Esophagus muscularis mucosa (tissue), 4 donors: ENCODE measurements around the gene CASTOR1. TPM values are rescaled to one million over a fixed set of nuclear protein-coding genes. Genes with fewer than 3 reads are reported as not detected.

Experiments
- DNase-seq: peaks from one replicate; pipeline ENCODE4 v3.0.0-alpha.2; 2017; ENCODE audit errors: extremely low spot score
- H3K27ac ChIP-seq, 4 donors: fragments of 200-600 bp; sonication (generic); replicated peaks in 1 of 4; 1 replicate in 3 of 4; 2 replicates in 1 of 4; pipeline ENCODE4 v1.5.1; 2016 to 2019; ENCODE audit warnings: mild to moderate bottlenecking in 1 of 4
- H3K27me3 ChIP-seq, 4 donors: fragments of 200-600 bp; sonication (generic); one replicate each; pipeline versions ENCODE4 v1.5.1 to v1.6.0; 2016 to 2019
- H3K36me3 ChIP-seq, 4 donors: fragments of 200-600 bp; sonication (generic); one replicate each; pipeline ENCODE4 v1.5.1; 2016 to 2019
- H3K4me1 ChIP-seq, 4 donors: fragments of 200-600 bp; sonication (generic); one replicate each; pipeline ENCODE4 v1.5.1; 2016 to 2019
- H3K4me3 ChIP-seq, 4 donors: fragments of 200-600 bp; sonication (generic); 1 replicate in 2 of 4; 2 replicates in 2 of 4; pipeline ENCODE4 v1.5.1; 2016 to 2019; ENCODE audit warnings: mild to moderate bottlenecking in 4 of 4, moderate library complexity in 1 of 4
- H3K9me3 ChIP-seq, 4 donors: fragments of 200-600 bp; sonication (generic); 1 replicate in 3 of 4; 2 replicates in 1 of 4; pipeline ENCODE4 v1.5.1; 2016 to 2019
- CTCF ChIP-seq, 3 experiments: fragments of 200-600 bp in 2 of 3; fragments of 450-650 bp in 1 of 3; sonication (generic) in 2 of 3; IDR thresholded peaks; one replicate each; pipeline ENCODE4 v1.5.1; 2017 to 2019; ENCODE audit warnings: antibody characterized with exemption in 3 of 3, mild to moderate bottlenecking in 2 of 3, moderate library complexity in 1 of 3
- EP300 ChIP-seq: sonication (generic); formaldehyde crosslinking; IDR thresholded peaks from one replicate; pipeline ENCODE4 v1.6.1; 2017; ENCODE audit warnings: antibody characterized with exemption
- POLR2A ChIP-seq: fragments of 450-650 bp; IDR thresholded peaks from one replicate; pipeline ENCODE4 v1.6.1; 2017; ENCODE audit warnings: antibody characterized with exemption, moderate library complexity, mild to moderate bottlenecking, low read depth
- POLR2AphosphoS5 ChIP-seq, 2 donors: sonication (generic); formaldehyde crosslinking; IDR thresholded peaks; one replicate each; pipeline ENCODE4 v1.6.1; 2017; ENCODE audit warnings: antibody characterized with exemption in 2 of 2
- WGBS: methylation state at CpG from one replicate; pipeline ENCODE4 v1.1.5; 2018; 5-methylcytosine and 5-hydroxymethylcytosine counted together
- intact Hi-C: fragments of 100-400 bp; cut with DNase I; formaldehyde crosslinking; loops from one replicate; pipeline ENCODE4 v1.15.1; 2023
- total RNA-seq, 4 donors: library from RNA; depleted of rRNA; stranded (reverse); fragments of >200 nt; gene quantifications; one replicate each; pipeline versions ENCODE4 v1.1.0 to v1.2.1, GENCODE V29; 2016

The CASTOR1 gene
- total RNA-seq, 4 donors from 2014 or later = 16.5 to 19.4 (median 17.8) TPM

- TF ChIP-seq CTCF (IDR thresholded peaks at IDR 0.05) (no peak), POLR2A (no peak), POLR2AphosphoS5 (IDR thresholded peaks at IDR 0.05) (peak in 1 of 2 donors; percentile 6), EP300 (no peak)
- Histone ChIP-seq H3K27me3 (no peaks in the 10 kb centered on the region), H3K36me3 (peaks cover 0 to 42% (median 27%) of the 10 kb centered on the region in 4 donors), H3K4me3 (peak overlapping the region in 1 of 4 donors; percentile 21), H3K9me3 (no peaks in the 10 kb centered on the region), H3K27ac (peak overlapping the region; percentile 76 to 88 (median 84)), H3K4me1 (peaks cover 94 to 99% (median 96%) of the 10 kb centered on the region in 4 donors)
- WGBS = 61% methylated on average over 7 of the region's 7 CpGs
- intact Hi-C loops = no loop called here
- DNase-seq = no peak
Measured at GRCh38 chr22:30304495-30305244, 15.4 kb upstream of the CASTOR1 start.

GRCh38 chr22:30302810-30303138 is 13.5 kb upstream of the CASTOR1 start:
- no peaks in the 10 kb centered on the region for H3K27me3 ChIP-seq
- no peak for DNase-seq
- 59% methylated on average over 5 of the region's 5 CpGs for WGBS
- H3K4me3 ChIP-seq = no peak overlapping the region
- peak overlapping the region; percentile 76 to 88 (median 84) for H3K27ac ChIP-seq
- TF ChIP-seq EP300 = peak; percentile 19
- no peak for TF ChIP-seq POLR2AphosphoS5 (IDR thresholded peaks at IDR 0.05)
- H3K9me3 ChIP-seq = no peaks in the 10 kb centered on the region
- intact Hi-C loops = no loop called here
- peaks cover 14 to 61% (median 46%) of the 10 kb centered on the region in 4 donors for H3K36me3 ChIP-seq
- H3K4me1 ChIP-seq = peaks cover 76 to 97% (median 84%) of the 10 kb centered on the region in 4 donors

- Histone ChIP-seq H3K36me3 (peaks cover 18 to 66% (median 52%) of the 10 kb centered on the region in 4 donors), H3K4me3 (no peak overlapping the region), H3K4me1 (peaks cover 70 to 91% (median 79%) of the 10 kb centered on the region in 4 donors), H3K9me3 (no peaks in the 10 kb centered on the region), H3K27ac (peak overlapping the region; percentile 76 to 88 (median 84)), H3K27me3 (no peaks in the 10 kb centered on the region)
- TF ChIP-seq CTCF (IDR thresholded peaks at IDR 0.05) (no peak), POLR2AphosphoS5 (IDR thresholded peaks at IDR 0.05) (peak; percentile 39 to 54), EP300 (no peak)
- 53% methylated on average over 7 of the region's 9 CpGs for WGBS
- DNase-seq = no peak
- intact Hi-C loops = no loop called here
Measured at GRCh38 chr22:30301995-30302809, 12.9 kb upstream of the CASTOR1 start.

DNA sequence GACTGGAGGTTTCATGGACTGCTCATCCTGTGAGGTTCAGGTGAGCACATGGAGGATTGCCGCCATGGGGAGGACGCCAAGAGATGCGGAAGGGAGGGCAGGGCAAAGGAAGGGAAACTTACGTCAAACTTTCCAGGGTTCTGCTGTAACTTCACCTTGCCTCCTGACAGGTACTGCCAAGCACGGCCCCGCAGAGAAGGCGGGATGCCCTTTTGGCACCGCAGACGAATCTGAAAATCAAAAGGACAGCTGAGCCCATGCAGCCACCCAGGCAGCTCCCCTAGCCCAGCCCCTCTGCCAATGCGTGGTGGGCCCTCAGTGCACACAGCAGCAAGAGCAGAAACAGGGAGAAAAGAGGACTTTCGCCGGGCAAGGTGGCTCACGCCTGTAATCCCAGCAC is 10.0 kb upstream of the CASTOR1 start:
- Histone ChIP-seq H3K27me3 (no peaks in the 10 kb centered on the region), H3K4me1 (peaks cover 42 to 62% (median 50%) of the 10 kb centered on the region in 4 donors), H3K27ac (peak overlapping the region in 3 of 4 donors; percentile 40 to 87 (median 42)), H3K9me3 (no peaks in the 10 kb centered on the region), H3K4me3 (no peak overlapping the region), H3K36me3 (peaks cover 41 to 93% (median 79%) of the 10 kb centered on the region in 4 donors)
- intact Hi-C loops = no loop called here
- DNase-seq = no peak
- 94% methylated on average over 13 of the region's 13 CpGs for WGBS
- TF ChIP-seq POLR2AphosphoS5 (IDR thresholded peaks at IDR 0.05) (no peak), EP300 (no peak), CTCF (IDR thresholded peaks at IDR 0.05) (no peak), POLR2A (no peak)
